GM23338 (cell line): ENCODE data around the gene STX10. TPM values are rescaled to one million over a fixed set of nuclear protein-coding genes. Genes with fewer than 3 reads are reported as not detected.
A peak's percentile ranks its signal among the peaks of the same experiment; 100 is the strongest.

Experiments used
- ATAC-seq: fragments of 200-7000 bp; cut with Tn5 transposase; 3 replicates; pipeline ENCODE4 v1.9.1; 2020
- DNase-seq: peaks from one replicate; pipeline ENCODE4 v3.0.0-alpha.2; 2015; ENCODE audit warnings: low spot score
- H2AFZ ChIP-seq: fragments of 200-600 bp; sonication (generic); 2 replicates; pipeline ENCODE4 v1.8.0; 2016; ENCODE audit warnings: antibody characterized with exemption, mild to moderate bottlenecking, moderate library complexity
- H3F3A ChIP-seq: fragments of 200-600 bp; sonication (generic); replicated peaks from 2 replicates; pipeline ENCODE4 v1.8.0; 2017; ENCODE audit warnings: antibody characterized with exemption, mixed run types, low read depth
- H3K27ac ChIP-seq: fragments of 200-600 bp; sonication (generic); 2 replicates; pipeline ENCODE4 v1.6.1; 2016; ENCODE audit warnings: low read depth
- H3K27me3 ChIP-seq: fragments of 200-600 bp; sonication (generic); 2 replicates; pipeline ENCODE4 v1.8.0; 2016; ENCODE audit warnings: mild to moderate bottlenecking, mixed run types, moderate library complexity; ENCODE audit not compliant: insufficient read depth
- H3K36me3 ChIP-seq: fragments of 200-600 bp; sonication (generic); 2 replicates; pipeline ENCODE4 v1.8.0; 2016; ENCODE audit warnings: mild to moderate bottlenecking; ENCODE audit not compliant: insufficient read depth
- H3K4me1 ChIP-seq: fragments of 200-600 bp; sonication (generic); 2 replicates; pipeline ENCODE4 v1.8.0; 2016; ENCODE audit warnings: mild to moderate bottlenecking, moderate library complexity; ENCODE audit not compliant: insufficient read depth
- H3K4me2 ChIP-seq: fragments of 200-600 bp; sonication (generic); 2 replicates; pipeline ENCODE4 v1.7.1; 2017; ENCODE audit warnings: mixed run types
- H3K4me3 ChIP-seq: fragments of 200-600 bp; sonication (generic); 2 replicates; pipeline ENCODE4 v1.6.1; 2016; ENCODE audit warnings: mixed run types
- H3K79me2 ChIP-seq: fragments of 200-600 bp; sonication (generic); replicated peaks from 2 replicates; pipeline ENCODE4 v1.8.0; 2017; ENCODE audit warnings: mild to moderate bottlenecking; ENCODE audit not compliant: insufficient read depth
- H3K9me2 ChIP-seq: fragments of 200-600 bp; sonication (generic); 2 replicates; pipeline ENCODE4 v1.8.0; 2017; ENCODE audit not compliant: insufficient read depth
- H4K20me1 ChIP-seq: fragments of 200-600 bp; sonication (generic); replicated peaks from 2 replicates; pipeline ENCODE4 v1.8.0; 2017; ENCODE audit warnings: mild to moderate bottlenecking; ENCODE audit not compliant: insufficient read depth
- H3K27ac Mint-ChIP-seq: 2 replicates; pipeline ENCODE4 v1.8.0; 2020; ENCODE audit warnings: inconsistent platforms, mild to moderate bottlenecking, moderate library complexity, mixed read lengths
- H3K27me3 Mint-ChIP-seq: 3 replicates; pipeline ENCODE4 v1.8.0; 2022; ENCODE audit warnings: low read depth, mild to moderate bottlenecking, moderate library complexity, mixed read lengths, inconsistent platforms; ENCODE audit not compliant: insufficient read depth, poor library complexity
- H3K36me3 Mint-ChIP-seq: 3 replicates; pipeline ENCODE4 v1.8.0; 2021; ENCODE audit warnings: low read depth, mild to moderate bottlenecking, inconsistent platforms, moderate library complexity, mixed read lengths
- H3K4me1 Mint-ChIP-seq: 3 replicates; pipeline ENCODE4 v1.8.0; 2020; ENCODE audit warnings: mild to moderate bottlenecking, inconsistent platforms, mixed read lengths
- H3K4me3 Mint-ChIP-seq: 3 replicates; pipeline ENCODE4 v1.8.0; 2021; ENCODE audit warnings: moderate library complexity, mild to moderate bottlenecking, inconsistent platforms, mixed read lengths
- H3K9me3 Mint-ChIP-seq: 3 replicates; pipeline ENCODE4 v1.8.0; 2020; ENCODE audit warnings: moderate library complexity, mild to moderate bottlenecking, inconsistent platforms, mixed read lengths
- CREB1 ChIP-seq: fragments of 250-450 bp; sonication (Bioruptor Pico); IDR thresholded peaks from 2 replicates; pipeline ENCODE4 v1.5.0; 2020; ENCODE audit warnings: low read depth, mild to moderate bottlenecking, moderate library complexity
- EZH2 ChIP-seq: fragments of 200-600 bp; sonication (generic); IDR thresholded peaks from one replicate; pipeline ENCODE4 v1.8.0; 2017; ENCODE audit warnings: antibody characterized with exemption, mild to moderate bottlenecking, low read depth; ENCODE audit not compliant: unreplicated experiment
- JUNB ChIP-seq: IDR thresholded peaks from one replicate; pipeline ENCODE4 v1.6.1; 2016; ENCODE audit warnings: antibody characterized with exemption; ENCODE audit not compliant: unreplicated experiment
- NANOG ChIP-seq: IDR thresholded peaks from 2 replicates; pipeline ENCODE4 v1.6.1; 2016; ENCODE audit warnings: antibody characterized with exemption, borderline replicate concordance
- POLR2AphosphoS5 ChIP-seq: IDR thresholded peaks from 2 replicates; pipeline ENCODE4 v1.6.1; 2016; ENCODE audit warnings: antibody characterized with exemption, low read depth
- ZNF114 ChIP-seq: fragments of 250-450 bp; sonication (Bioruptor Pico); IDR thresholded peaks from 2 replicates; pipeline ENCODE4 v1.5.0; 2020; ENCODE audit warnings: mild to moderate bottlenecking, moderate library complexity
- polyA plus RNA-seq: library from polyadenylated mRNA; unstranded; fragments of >200 nt; fragmentation: Nextera tagmentation; extraction: Ambion mirVana; gene quantifications from 2 replicates; pipeline ENCODE4 v1.2.1, GENCODE V29; 2016
- total RNA-seq: library from RNA; depleted of rRNA; stranded (reverse); fragments of >200 nt; shearing (Covaris generic); gene quantifications from 2 replicates; pipeline ENCODE4 v1.2.3, GENCODE V29; 2014
- TF ChIP-seq, protein P1 (sequence below): fragments of 250-450 bp; sonication (Bioruptor Pico); IDR thresholded peaks from 2 replicates; pipeline ENCODE4 v1.5.0; 2020; ENCODE audit warnings: mild to moderate bottlenecking, moderate library complexity
- TF ChIP-seq, protein P2 (sequence below), 2 experiments: fragments of 200-600 bp in 1 of 2; sonication (generic) in 1 of 2; conservative IDR thresholded peaks; 2 replicates each; pipeline versions ENCODE4 v1.5.1 to v1.6.1; 2016 to 2017; ENCODE audit warnings: antibody characterized with exemption in 2 of 2, low read depth in 2 of 2, mild to moderate bottlenecking in 2 of 2, moderate library complexity in 1 of 2
- TF ChIP-seq, protein P3 (sequence below): IDR thresholded peaks from one replicate; pipeline ENCODE4 v1.6.1; 2018; ENCODE audit warnings: antibody characterized with exemption; ENCODE audit not compliant: unreplicated experiment

The STX10 gene
- total and polyA plus RNA-seq, 2 experiments from 2014 or later = 42.8 to 55.9 TPM

DNA sequence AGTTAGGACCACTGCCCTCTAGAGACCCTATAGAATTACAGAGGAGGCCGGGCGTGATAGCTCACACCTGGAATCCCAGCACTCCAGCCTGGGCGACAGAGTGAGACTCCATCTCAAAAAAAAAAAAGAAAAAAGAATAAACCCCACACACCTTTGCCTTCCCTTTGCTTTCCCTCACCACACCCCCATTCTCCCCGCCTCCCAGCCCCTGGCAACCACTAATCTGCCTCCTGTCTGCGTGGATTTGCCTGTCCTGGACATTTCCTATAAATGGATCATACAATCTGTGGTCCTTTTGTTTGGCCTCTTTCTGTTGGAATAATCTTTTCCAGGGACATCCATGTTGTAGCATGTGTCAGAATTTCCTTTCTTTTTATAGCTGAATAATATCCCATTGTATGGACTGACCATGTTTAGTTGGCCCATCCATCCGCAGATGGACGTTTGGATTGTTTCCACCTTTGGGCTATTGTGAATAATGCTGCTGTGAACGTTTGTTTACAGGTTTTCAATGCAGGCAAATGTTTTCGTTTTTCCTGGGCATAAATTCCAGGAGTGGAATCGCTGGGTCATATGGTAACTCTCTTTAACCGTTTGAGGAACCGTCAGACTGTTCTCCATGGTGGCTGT lies 16.8 kb downstream of the STX10 start (continued):
- TF ChIP-seq, protein P1, sequence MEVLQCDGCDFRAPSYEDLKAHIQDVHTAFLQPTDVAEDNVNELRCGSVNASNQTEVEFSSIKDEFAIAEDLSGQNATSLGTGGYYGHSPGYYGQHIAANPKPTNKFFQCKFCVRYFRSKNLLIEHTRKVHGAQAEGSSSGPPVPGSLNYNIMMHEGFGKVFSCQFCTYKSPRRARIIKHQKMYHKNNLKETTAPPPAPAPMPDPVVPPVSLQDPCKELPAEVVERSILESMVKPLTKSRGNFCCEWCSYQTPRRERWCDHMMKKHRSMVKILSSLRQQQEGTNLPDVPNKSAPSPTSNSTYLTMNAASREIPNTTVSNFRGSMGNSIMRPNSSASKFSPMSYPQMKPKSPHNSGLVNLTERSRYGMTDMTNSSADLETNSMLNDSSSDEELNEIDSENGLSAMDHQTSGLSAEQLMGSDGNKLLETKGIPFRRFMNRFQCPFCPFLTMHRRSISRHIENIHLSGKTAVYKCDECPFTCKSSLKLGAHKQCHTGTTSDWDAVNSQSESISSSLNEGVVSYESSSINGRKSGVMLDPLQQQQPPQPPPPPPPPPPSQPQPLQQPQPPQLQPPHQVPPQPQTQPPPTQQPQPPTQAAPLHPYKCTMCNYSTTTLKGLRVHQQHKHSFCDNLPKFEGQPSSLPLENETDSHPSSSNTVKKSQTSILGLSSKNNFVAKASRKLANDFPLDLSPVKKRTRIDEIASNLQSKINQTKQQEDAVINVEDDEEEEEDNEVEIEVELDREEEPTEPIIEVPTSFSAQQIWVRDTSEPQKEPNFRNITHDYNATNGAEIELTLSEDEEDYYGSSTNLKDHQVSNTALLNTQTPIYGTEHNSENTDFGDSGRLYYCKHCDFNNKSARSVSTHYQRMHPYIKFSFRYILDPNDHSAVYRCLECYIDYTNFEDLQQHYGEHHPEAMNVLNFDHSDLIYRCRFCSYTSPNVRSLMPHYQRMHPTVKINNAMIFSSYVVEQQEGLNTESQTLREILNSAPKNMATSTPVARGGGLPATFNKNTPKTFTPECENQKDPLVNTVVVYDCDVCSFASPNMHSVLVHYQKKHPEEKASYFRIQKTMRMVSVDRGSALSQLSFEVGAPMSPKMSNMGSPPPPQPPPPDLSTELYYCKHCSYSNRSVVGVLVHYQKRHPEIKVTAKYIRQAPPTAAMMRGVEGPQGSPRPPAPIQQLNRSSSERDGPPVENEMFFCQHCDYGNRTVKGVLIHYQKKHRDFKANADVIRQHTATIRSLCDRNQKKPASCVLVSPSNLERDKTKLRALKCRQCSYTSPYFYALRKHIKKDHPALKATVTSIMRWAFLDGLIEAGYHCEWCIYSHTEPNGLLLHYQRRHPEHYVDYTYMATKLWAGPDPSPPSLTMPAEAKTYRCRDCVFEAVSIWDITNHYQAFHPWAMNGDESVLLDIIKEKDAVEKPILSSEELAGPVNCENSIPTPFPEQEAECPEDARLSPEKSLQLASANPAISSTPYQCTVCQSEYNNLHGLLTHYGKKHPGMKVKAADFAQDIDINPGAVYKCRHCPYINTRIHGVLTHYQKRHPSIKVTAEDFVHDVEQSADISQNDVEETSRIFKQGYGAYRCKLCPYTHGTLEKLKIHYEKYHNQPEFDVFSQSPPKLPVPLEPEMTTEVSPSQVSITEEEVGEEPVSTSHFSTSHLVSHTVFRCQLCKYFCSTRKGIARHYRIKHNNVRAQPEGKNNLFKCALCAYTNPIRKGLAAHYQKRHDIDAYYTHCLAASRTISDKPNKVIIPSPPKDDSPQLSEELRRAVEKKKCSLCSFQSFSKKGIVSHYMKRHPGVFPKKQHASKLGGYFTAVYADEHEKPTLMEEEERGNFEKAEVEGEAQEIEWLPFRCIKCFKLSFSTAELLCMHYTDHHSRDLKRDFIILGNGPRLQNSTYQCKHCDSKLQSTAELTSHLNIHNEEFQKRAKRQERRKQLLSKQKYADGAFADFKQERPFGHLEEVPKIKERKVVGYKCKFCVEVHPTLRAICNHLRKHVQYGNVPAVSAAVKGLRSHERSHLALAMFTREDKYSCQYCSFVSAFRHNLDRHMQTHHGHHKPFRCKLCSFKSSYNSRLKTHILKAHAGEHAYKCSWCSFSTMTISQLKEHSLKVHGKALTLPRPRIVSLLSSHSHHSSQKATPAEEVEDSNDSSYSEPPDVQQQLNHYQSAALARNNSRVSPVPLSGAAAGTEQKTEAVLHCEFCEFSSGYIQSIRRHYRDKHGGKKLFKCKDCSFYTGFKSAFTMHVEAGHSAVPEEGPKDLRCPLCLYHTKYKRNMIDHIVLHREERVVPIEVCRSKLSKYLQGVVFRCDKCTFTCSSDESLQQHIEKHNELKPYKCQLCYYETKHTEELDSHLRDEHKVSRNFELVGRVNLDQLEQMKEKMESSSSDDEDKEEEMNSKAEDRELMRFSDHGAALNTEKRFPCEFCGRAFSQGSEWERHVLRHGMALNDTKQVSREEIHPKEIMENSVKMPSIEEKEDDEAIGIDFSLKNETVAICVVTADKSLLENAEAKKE = no peak
- TF ChIP-seq, protein P2, sequence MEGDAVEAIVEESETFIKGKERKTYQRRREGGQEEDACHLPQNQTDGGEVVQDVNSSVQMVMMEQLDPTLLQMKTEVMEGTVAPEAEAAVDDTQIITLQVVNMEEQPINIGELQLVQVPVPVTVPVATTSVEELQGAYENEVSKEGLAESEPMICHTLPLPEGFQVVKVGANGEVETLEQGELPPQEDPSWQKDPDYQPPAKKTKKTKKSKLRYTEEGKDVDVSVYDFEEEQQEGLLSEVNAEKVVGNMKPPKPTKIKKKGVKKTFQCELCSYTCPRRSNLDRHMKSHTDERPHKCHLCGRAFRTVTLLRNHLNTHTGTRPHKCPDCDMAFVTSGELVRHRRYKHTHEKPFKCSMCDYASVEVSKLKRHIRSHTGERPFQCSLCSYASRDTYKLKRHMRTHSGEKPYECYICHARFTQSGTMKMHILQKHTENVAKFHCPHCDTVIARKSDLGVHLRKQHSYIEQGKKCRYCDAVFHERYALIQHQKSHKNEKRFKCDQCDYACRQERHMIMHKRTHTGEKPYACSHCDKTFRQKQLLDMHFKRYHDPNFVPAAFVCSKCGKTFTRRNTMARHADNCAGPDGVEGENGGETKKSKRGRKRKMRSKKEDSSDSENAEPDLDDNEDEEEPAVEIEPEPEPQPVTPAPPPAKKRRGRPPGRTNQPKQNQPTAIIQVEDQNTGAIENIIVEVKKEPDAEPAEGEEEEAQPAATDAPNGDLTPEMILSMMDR (conservative IDR thresholded peaks at IDR 0.05; ENCODE audit: low read depth in 2 of 2) = no peak
- TF ChIP-seq EZH2 (no peak), JUNB (no peak), POLR2AphosphoS5 (no peak), CREB1 (no peak)

DNA sequence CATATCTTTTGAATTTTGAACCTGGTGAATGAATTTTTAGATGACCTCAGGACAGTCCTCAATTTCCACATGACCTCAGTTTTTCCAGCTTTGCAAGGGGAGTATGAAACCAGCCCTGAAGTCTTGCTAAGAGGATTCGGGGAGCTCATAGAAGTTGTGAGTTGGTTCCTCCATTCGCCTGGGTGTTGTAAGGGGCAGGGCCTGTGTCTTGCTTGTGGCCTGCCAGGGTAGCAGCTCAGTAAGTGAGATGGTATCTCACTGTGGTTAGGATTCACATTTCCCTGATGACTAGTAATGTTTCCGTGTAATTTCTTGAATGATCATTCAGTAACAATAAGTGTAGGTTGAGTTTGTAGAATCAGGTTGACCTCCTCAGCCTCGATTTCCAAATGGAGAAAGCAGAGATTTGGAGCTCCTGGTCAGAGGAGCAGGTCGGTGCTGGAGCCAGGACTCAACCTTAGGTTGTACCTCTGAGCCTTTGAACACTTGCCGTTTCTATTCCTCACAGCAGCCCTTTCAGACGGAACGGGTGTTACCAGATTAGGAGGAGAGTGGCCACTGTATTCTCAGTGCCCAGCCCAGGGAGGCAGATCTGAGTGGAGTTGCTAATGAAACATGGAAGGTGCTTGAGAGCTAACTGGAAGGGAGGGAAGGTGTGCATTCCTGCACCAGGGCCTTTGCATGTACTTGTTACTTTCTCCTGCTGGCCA lies 17.5 kb downstream of the STX10 start:
- Histone ChIP-seq H3K79me2 (peaks cover 73% of the 10 kb centered on the region), H3K27me3 (no peaks in the 10 kb centered on the region), H3K4me2 (no peak overlapping the region), H4K20me1 (peaks cover 67% of the 10 kb centered on the region), H3K4me3 (no peak overlapping the region), H3K27ac (peak overlapping the region; percentile 66; the same call in 1 of the 2 replicates), H3K9me2 (no peaks in the 10 kb centered on the region), H3K4me1 (no peaks in the 10 kb centered on the region), H3K36me3 (peaks cover 5% of the 10 kb centered on the region; the same call in 1 of the 2 replicates), H3F3A (no peaks in the 10 kb centered on the region), H2AFZ (no peak overlapping the region)
- Mint-ChIP-seq H3K27me3 (peaks cover 16% of the 10 kb centered on the region), H3K27ac (no peak overlapping the region; the same call in 1 of the 2 replicates), H3K4me3 (no peak overlapping the region), H3K9me3 (no peaks in the 10 kb centered on the region), H3K4me1 (peaks cover 5% of the 10 kb centered on the region; the same call in 2 of the 3 replicates), H3K36me3 (peaks cover 46% of the 10 kb centered on the region)
- ATAC-seq (no peak), DNase-seq (no peak)
- no peak for TF ChIP-seq ZNF114 (CRISPR knock-in tag)
- TF ChIP-seq, protein P2 (conservative IDR thresholded peaks at IDR 0.05; ENCODE audit: low read depth in 2 of 2) = no peak
- TF ChIP-seq EZH2 = no peak
- TF ChIP-seq, protein P3, sequence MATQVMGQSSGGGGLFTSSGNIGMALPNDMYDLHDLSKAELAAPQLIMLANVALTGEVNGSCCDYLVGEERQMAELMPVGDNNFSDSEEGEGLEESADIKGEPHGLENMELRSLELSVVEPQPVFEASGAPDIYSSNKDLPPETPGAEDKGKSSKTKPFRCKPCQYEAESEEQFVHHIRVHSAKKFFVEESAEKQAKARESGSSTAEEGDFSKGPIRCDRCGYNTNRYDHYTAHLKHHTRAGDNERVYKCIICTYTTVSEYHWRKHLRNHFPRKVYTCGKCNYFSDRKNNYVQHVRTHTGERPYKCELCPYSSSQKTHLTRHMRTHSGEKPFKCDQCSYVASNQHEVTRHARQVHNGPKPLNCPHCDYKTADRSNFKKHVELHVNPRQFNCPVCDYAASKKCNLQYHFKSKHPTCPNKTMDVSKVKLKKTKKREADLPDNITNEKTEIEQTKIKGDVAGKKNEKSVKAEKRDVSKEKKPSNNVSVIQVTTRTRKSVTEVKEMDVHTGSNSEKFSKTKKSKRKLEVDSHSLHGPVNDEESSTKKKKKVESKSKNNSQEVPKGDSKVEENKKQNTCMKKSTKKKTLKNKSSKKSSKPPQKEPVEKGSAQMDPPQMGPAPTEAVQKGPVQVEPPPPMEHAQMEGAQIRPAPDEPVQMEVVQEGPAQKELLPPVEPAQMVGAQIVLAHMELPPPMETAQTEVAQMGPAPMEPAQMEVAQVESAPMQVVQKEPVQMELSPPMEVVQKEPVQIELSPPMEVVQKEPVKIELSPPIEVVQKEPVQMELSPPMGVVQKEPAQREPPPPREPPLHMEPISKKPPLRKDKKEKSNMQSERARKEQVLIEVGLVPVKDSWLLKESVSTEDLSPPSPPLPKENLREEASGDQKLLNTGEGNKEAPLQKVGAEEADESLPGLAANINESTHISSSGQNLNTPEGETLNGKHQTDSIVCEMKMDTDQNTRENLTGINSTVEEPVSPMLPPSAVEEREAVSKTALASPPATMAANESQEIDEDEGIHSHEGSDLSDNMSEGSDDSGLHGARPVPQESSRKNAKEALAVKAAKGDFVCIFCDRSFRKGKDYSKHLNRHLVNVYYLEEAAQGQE = no peak
- no peak for TF ChIP-seq POLR2AphosphoS5
- TF ChIP-seq NANOG = no peak
- no peak for TF ChIP-seq JUNB
